ENCODE measurements around the gene DHX15. TPM values are rescaled to one million over a fixed set of nuclear protein-coding genes. Genes with fewer than 3 reads are reported as not detected.

The DHX15 gene
- total RNA-seq: 225 TPM

DNA sequence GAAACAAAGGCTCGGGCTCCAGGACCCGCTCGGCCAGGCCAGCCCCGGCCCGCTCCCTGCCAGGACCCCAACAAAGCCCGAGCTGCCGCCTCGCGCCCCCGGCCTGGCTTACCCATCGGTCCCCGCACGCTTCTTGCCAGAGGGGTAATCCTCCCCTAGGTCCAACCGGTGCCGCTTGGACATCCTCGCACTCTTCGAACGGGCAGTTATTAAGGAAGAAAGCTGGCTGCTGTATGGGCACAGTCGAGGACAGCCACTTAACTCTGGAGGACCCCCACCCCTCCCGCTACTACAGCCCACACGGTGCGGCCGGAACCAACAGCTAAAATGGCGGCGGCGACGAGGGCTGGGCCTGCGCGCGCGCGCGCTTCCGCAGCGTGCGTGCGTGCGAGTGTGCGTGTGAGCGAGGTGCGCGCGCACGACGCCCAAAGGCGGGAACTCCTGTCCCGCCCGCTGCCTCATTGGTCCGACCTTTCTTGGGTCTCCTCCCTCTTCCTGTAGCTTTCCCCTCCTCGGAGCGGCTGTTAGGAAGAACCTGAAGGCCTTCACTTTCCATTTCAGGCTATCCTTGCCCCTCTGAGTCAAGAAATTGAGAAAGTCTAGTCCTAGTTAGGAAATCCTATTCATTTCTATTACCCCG, at the start of gene DHX15:
Gene DHX15, minus strand, starts transcription at position 344 of the 640 bp plus-strand sequence. Its CDS starts 161 bp downstream, at position 183.
- DNase-seq: peak; percentile 89

GRCh38 chr4:24632011-24632410, 47.7 kb upstream of the DHX15 start:
- DNase-seq: no peak

DNA sequence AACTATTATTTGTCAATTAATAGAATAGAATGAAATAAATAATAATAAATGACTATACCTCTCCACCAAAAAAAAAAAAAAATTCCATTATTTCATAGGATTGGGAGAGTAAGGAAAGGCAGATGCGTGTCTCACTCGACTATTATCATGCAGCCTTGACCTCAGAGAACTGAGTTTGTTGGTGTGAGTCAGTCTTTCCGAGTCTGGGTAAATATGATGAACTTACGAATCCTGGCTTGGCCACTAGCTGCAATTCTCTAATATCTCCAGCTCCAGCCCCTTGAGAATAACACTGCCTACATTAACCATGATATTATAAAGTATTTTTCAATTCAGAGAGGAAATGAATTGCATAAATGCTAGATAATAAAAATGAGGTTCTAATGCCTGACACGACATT, 46.6 kb upstream of the DHX15 start:
- DNase-seq: no peak

- DNase-seq: no peak
Measured at GRCh38 chr4:24625091-24625490, 40.7 kb upstream of the DHX15 start.

DNA sequence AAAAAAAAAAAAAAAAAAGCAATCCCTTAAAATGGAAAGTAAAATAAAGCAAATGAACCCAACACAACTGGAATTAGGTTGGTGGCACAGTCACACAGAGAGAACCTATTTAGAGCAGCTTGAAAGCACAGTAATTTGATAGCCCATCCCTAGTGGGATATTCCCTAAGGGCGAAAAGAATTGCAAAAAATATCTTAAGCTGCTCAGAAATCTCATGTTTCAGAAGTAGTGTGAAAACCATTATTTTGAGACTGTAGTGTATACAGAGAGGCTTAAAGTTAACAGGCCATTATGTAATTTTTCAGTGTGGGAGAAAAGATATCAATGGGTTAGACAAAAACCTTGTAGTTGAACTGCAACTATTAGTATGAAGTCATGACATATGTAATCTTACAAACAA, 40.0 kb upstream of the DHX15 start:
- no peak for DNase-seq

DNA sequence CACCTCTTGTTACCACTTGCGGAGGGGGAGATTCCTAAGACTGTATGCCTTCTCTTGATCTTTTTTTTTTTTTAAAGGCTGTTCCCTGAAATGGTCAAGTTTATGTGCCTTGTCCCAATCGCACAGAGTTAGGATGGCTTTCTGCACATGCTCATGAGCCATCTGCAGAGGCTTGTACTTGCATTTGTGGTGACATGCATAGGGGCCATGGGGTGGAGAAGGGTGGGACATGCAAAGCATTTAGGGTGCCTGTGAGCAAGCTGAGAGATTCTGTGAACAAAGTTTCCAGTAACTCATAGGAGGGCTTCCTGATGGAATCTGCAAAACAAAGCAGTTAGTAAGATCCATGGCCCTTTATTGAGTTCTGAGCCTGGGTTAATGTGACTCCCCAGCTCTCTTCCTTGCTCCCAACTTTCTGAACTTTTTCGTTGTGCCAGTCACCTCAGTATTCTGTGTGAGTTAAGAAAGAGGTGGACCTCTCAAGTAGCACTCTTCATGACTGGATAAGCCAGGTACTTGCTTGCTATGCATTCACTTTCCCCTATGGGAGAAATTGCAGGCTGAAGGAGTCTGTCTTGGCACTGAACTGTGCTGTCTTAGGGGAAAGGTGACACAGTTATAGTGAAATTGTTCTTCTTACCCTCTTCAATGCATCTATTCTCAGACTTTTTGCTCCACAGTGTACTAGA, 37.9 kb upstream of the DHX15 start:
- DNase-seq: no peak

GRCh38 chr4:24615977-24616376, 31.6 kb upstream of the DHX15 start:
- DNase-seq: no peak

- DNase-seq: no peak
Measured at GRCh38 chr4:24614881-24615280, 30.5 kb upstream of the DHX15 start.

- no peak for DNase-seq
Measured at GRCh38 chr4:24613502-24613901, 29.1 kb upstream of the DHX15 start.

GRCh38 chr4:24611575-24611974, 27.2 kb upstream of the DHX15 start:
- no peak for DNase-seq

GRCh38 chr4:24607334-24607733, 23.0 kb upstream of the DHX15 start:
- no peak for DNase-seq

DNA sequence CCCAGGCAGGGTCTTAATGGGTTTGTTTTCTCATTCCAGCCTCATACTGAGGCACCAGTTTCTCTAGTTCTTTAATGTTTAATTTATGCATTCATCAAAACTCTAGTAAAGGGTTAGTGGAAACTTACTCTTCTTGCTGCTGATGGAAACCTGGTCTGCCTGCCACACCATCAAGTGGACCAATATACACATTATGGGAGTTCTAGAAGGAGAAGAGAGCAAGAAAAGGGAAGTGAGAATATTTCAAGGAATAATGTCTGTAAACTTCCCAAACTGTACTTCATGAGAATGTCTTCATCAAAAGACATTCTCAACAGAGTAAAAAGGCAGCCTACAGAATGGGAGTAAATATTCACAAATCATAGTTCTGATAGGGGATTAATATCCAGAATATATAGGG, 20.9 kb upstream of the DHX15 start:
- no peak for DNase-seq

DNA sequence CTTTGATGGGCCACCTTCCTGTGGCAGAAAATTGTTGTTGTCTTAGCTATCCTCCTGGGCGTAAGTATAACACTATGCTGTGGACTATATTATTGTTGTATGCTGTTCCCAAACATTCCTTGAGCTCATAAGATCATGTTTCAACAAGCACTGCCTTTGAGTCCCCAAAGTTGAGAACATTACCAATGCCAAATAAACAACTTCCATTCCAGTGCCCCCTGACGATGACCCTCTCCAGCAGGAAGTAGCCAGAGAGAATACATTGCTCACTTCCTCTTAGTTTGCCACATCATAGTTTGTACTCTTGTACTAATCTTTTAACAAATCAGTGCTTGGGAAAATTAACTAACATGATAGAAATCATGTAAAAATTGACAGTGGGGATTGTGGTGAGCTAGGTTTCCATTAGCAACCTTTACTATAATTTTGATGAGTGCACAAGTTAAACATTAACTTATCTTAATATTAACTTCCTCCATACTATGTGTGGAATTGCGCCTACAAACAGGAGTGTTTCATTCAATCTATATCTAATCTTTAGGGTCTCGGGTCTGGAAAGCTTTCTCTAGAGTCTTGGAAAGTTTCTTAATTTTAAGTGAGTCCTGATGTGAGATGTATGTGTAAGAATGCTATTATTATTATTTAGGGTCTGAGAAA, 20.3 kb upstream of the DHX15 start:
- no peak for DNase-seq

DNA sequence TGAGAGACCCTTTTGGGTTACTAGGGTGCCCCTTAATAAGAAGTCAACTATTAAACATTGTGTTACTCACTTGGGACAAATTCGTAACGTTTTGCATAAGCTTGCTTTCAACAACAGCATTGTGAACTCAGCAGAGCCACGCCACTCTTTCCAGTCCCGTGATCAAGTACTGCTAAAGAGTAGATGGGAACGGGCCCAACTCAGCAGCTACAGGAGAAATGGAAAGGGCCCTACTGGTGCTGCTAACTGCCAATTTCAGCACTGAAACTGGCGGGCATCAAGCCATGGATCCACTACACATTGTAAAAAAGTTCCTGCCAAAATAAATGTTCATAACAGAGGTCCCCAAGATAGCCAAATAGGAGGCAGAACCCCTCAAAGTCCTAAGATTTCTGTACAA, 19.0 kb upstream of the DHX15 start:
- DNase-seq: no peak

- no peak for DNase-seq
Measured at GRCh38 chr4:24601121-24601520, 16.8 kb upstream of the DHX15 start.

DNA sequence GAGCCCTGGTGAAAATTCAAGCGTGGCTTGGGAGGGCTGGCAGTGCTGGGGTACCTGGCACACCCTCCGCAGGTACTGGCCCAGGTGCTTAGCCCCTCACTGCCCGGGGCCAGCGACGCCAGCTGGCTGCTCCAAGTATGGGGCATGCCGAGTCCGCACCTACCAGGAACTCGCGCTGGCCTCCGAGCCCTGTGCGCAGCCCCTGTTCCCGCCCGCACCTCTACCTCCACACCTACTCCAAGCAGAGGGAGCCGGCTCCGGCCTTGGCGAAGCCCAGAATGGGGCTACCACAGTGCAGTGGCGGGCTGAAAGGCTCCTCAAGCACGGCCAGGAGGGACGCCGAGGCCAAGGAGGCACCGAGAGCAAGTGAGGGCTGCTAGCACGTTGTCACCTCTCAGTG, 14.9 kb upstream of the DHX15 start:
- no peak for DNase-seq

DNA sequence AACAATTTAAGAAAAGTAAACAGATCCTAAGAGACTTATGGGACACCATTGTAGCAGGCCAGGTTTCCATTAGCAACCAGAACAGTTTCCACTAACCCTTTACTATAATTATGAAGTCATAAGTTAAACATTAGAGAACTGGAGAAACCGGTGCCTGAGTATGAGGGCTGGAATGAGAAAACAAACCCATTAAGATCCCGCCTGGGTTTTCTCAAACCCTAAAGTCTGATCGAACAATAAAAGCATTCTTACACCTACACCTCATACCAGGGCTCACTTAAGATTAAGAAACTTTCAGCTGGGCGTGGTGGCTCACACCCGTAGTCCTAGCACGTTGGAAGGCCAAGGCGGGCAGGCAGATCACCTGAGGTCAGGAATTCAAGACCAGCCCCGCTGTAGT, 13.7 kb upstream of the DHX15 start:
- no peak for DNase-seq

- DNase-seq: no peak
Measured at GRCh38 chr4:24595659-24596058, 11.3 kb upstream of the DHX15 start.

DNA sequence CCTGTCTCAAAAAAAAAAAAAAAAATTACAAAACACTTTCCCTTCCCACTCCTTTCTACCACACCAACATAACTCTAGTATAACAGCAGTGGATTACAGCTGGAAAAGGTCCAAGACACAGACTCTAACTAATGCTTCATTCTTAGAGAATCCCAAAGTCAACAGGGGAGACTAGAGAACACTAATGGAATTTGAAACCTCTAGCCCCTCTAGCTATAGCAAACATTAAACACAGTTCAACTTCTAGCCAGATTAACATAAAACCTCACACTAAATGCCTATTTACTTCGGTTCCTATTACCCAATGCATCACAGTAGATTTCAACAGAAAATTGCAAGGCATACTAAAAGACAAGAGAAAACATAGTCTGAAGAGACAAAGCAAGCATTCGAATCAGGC, 10.5 kb upstream of the DHX15 start:
- no peak for DNase-seq

- DNase-seq: no peak
Measured at GRCh38 chr4:24589448-24589847, 5.1 kb upstream of the DHX15 start.

DNA sequence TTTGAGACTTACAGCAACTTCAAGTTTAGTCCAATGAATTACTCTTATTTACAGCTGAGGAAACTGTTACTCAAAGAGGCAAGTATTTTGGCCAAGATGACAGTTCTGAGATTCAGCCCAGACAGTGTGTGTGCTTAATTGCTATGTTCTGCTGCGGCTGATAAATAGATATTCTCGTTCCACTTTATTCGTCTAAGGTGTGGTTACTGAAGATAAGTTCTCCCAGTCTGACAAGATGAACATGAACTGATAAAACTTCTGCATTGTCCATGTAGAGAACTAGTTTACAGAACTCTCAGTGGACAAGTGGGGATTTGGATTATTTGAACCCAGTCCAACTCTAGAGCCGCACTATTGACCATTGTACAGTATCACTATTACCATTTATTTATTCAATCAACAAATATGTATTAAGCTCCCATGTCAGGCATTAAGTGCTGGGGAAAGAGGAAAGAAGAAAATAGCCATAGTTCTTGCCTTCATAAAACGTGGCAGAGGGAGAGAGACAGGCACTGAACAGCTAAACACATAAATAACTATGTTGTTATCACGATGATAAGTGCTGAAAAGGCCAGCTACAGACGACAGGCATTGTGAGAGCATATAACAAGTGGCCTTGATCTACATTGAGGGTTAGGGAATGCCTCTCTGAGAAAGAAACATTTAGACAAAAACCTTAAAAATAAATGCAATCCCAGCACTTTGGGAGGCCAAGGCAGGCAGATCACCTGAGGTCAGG, 4.0 kb upstream of the DHX15 start:
- no peak for DNase-seq

GRCh38 chr4:24583451-24584210, 723 bp downstream of the DHX15 start:
- DNase-seq: peak; percentile 22

All from occipital lobe (tissue), 2 donors.